Measurements from ENCODE around the gene FST. TPM values are rescaled to one million over a fixed set of nuclear protein-coding genes. Genes with fewer than 3 reads are reported as not detected.
A peak's percentile ranks its signal among the peaks of the same experiment; 100 is the strongest.

Gene FST
- total and polyA plus RNA-seq, 2 donors from 2014 or later: 0.45 to 2.7 TPM

GRCh38 chr5:53479590-53480415 is 626 bp upstream of the FST start:
- peak overlapping the region in 1 of 2 donors; percentile 5 for H3K27ac ChIP-seq (ENCODE audit: low read depth in 2 of 2, low read length in 2 of 2)
- peak; percentile 67 to 87 (median 81) for DNase-seq
- no peak for FAIRE-seq

GRCh38 chr5:53481159-53481886 is 894 bp downstream of the FST start:
- FAIRE-seq: no peak
- Histone ChIP-seq H3K4me1 (ENCODE audit: control insufficient read depth in 2 of 3, insufficient read depth in 2 of 3, low read depth in 1 of 3, low read length in 3 of 3) (peaks cover 0 to 10% (median 0%) of the 10 kb centered on the region in 3 donors), H3K27me3 (ENCODE audit: control insufficient read depth, insufficient read depth, low read length) (peaks cover 4% of the 10 kb centered on the region), H3K27ac (ENCODE audit: low read depth in 2 of 2, low read length in 2 of 2) (no peak overlapping the region), H3K4me3 (ENCODE audit: low read length in 3 of 3) (peak overlapping the region; percentile 76 to 81 (median 78)), H3K9me3 (ENCODE audit: control insufficient read depth in 2 of 3, insufficient read depth in 1 of 3, low read length in 3 of 3) (no peaks in the 10 kb centered on the region), H3K36me3 (ENCODE audit: control insufficient read depth in 2 of 3, insufficient read depth in 3 of 3, low read length in 3 of 3) (no peaks in the 10 kb centered on the region), H3K9ac (ENCODE audit: low read length in 3 of 3) (peak overlapping the region; percentile 45 to 58 (median 51))
- intact Hi-C loops (cut with DNase I): no loop called here
- TF ChIP-seq CTCF (IDR thresholded peaks at IDR 0.05; ENCODE audit: borderline replicate concordance, extremely low read depth, insufficient read depth): no peak
- peak in 1 of 5 donors; percentile 26 for DNase-seq

More at GRCh38 chr5:53479590-53480415, 626 bp upstream of the FST start:
- Histone ChIP-seq H3K27me3 (ENCODE audit: control insufficient read depth, insufficient read depth, low read length) (peaks cover 4% of the 10 kb centered on the region), H3K4me3 (ENCODE audit: low read length in 3 of 3) (peak overlapping the region; percentile 39 to 79 (median 56)), H3K9ac (ENCODE audit: low read length in 3 of 3) (peak overlapping the region in 1 of 3 donors; percentile 35), H3K9me3 (ENCODE audit: control insufficient read depth in 2 of 3, insufficient read depth in 1 of 3, low read length in 3 of 3) (no peaks in the 10 kb centered on the region), H3K4me1 (ENCODE audit: control insufficient read depth in 2 of 3, insufficient read depth in 2 of 3, low read depth in 1 of 3, low read length in 3 of 3) (peaks cover 0 to 10% (median 0%) of the 10 kb centered on the region in 3 donors), H3K36me3 (ENCODE audit: control insufficient read depth in 2 of 3, insufficient read depth in 3 of 3, low read length in 3 of 3) (no peaks in the 10 kb centered on the region)
- intact Hi-C loops (cut with DNase I): loop anchor here (5.0 kb wide), 1 partner anchor 742 kb away; no protein-coding TSS in a partner anchor
- TF ChIP-seq CTCF (IDR thresholded peaks at IDR 0.05; ENCODE audit: borderline replicate concordance, extremely low read depth, insufficient read depth): no peak

GRCh38 chr5:53481887-53482716 is 1.7 kb downstream of the FST start:
- FAIRE-seq (no peak), DNase-seq (peak; percentile 55 to 93 (median 66))
- no peaks in the 10 kb centered on the region for H3K36me3 ChIP-seq (ENCODE audit: control insufficient read depth in 2 of 3, insufficient read depth in 3 of 3, low read length in 3 of 3)
- peaks cover 4% of the 10 kb centered on the region for H3K27me3 ChIP-seq (ENCODE audit: control insufficient read depth, insufficient read depth, low read length)
- intact Hi-C loops (cut with DNase I): no loop called here
- peaks cover 0 to 10% (median 0%) of the 10 kb centered on the region in 3 donors for H3K4me1 ChIP-seq (ENCODE audit: control insufficient read depth in 2 of 3, insufficient read depth in 2 of 3, low read depth in 1 of 3, low read length in 3 of 3)
- H3K9me3 ChIP-seq (ENCODE audit: control insufficient read depth in 2 of 3, insufficient read depth in 1 of 3, low read length in 3 of 3): no peaks in the 10 kb centered on the region
- H3K9ac ChIP-seq (ENCODE audit: low read length in 3 of 3): peak overlapping the region in 2 of 3 donors; percentile 46 to 58
- H3K4me3 ChIP-seq (ENCODE audit: low read length in 3 of 3): peak overlapping the region; percentile 76 to 81 (median 78)
- TF ChIP-seq CTCF (IDR thresholded peaks at IDR 0.05; ENCODE audit: borderline replicate concordance, extremely low read depth, insufficient read depth): no peak
- H3K27ac ChIP-seq (ENCODE audit: low read depth in 2 of 2, low read length in 2 of 2): no peak overlapping the region

Data from kidney (tissue), 14 donors.